ENCODE results near the gene WSCD2.

- TF ChIP-seq EZH2 (IDR thresholded peaks at IDR 0.05) (no peak), POLR2AphosphoS5 (IDR thresholded peaks at IDR 0.05; ENCODE audit: borderline replicate concordance, low read depth, low read length) (no peak), FOXP2 (optimal IDR thresholded peaks at IDR 0.05; ENCODE audit: control extremely low read depth, extremely low read length, insufficient read depth) (no peak)
Measured at GRCh38 chr12:108126990-108127501, 2.0 kb upstream of the WSCD2 start.
